H9 (cell line): ENCODE results near the gene MRPS5. TPM values are rescaled to one million over a fixed set of nuclear protein-coding genes. Genes with fewer than 3 reads are reported as not detected.

Source experiments
- DNase-seq: peaks from one replicate; pipeline ENCODE4 v3.0.0-alpha.2; 2017
- H2AFZ ChIP-seq: one replicate; pipeline ENCODE4 v1.6.1; 2013; ENCODE audit warnings: mild to moderate bottlenecking, low read length, control low read depth, moderate library complexity
- H2AK5ac ChIP-seq: 2 replicates; pipeline ENCODE4 v1.6.1; 2013; ENCODE audit warnings: low read length, control low read depth, mixed read lengths; ENCODE audit not compliant: insufficient read length
- H2BK120ac ChIP-seq: one replicate; pipeline ENCODE4 v1.6.1; 2013; ENCODE audit warnings: low read depth, mild to moderate bottlenecking, low read length, control low read depth, inconsistent platforms; ENCODE audit not compliant: poor library complexity, severe bottlenecking
- H2BK12ac ChIP-seq: 2 replicates; pipeline ENCODE4 v1.6.1; 2013; ENCODE audit warnings: low read length, control low read depth, mixed read lengths, low read depth; ENCODE audit not compliant: insufficient read length
- H2BK15ac ChIP-seq: 2 replicates; pipeline ENCODE4 v1.6.1; 2013; ENCODE audit warnings: low read depth, low read length, control low read depth
- H2BK20ac ChIP-seq: one replicate; pipeline ENCODE4 v1.6.1; 2013; ENCODE audit warnings: low read depth, mild to moderate bottlenecking, low read length, control low read depth, inconsistent platforms; ENCODE audit not compliant: poor library complexity, severe bottlenecking
- H2BK5ac ChIP-seq: 2 replicates; pipeline ENCODE4 v1.6.1; 2013; ENCODE audit warnings: low read length, control low read depth, mixed read lengths; ENCODE audit not compliant: insufficient read length
- H3K14ac ChIP-seq: 2 replicates; pipeline ENCODE4 v1.6.1; 2013; ENCODE audit warnings: low read length, control low read depth; ENCODE audit not compliant: insufficient read depth
- H3K18ac ChIP-seq: 2 replicates; pipeline ENCODE4 v1.6.1; 2013; ENCODE audit warnings: low read depth, mild to moderate bottlenecking, mixed read lengths, low read length, control low read depth; ENCODE audit not compliant: insufficient read length
- H3K23ac ChIP-seq: 2 replicates; pipeline ENCODE4 v1.6.1; 2013; ENCODE audit warnings: low read length, control low read depth, mixed read lengths, low read depth; ENCODE audit not compliant: insufficient read length
- H3K23me2 ChIP-seq: 2 replicates; pipeline ENCODE4 v1.6.1; 2013; ENCODE audit warnings: low read depth, mild to moderate bottlenecking, mixed read lengths, low read length, control low read depth; ENCODE audit not compliant: insufficient read length, poor library complexity, severe bottlenecking
- H3K27ac ChIP-seq: 2 replicates; pipeline ENCODE4 v1.5.1; 2013; ENCODE audit warnings: low read length, control low read depth, mixed read lengths, low read depth; ENCODE audit not compliant: insufficient read length
- H3K27me3 ChIP-seq: 2 replicates; pipeline ENCODE4 v1.6.1; 2013; ENCODE audit warnings: low read length, control low read depth, inconsistent platforms; ENCODE audit not compliant: insufficient read depth
- H3K4ac ChIP-seq: 2 replicates; pipeline ENCODE4 v1.6.1; 2013; ENCODE audit warnings: low read depth, mild to moderate bottlenecking, control low read depth, inconsistent platforms, low read length, moderate library complexity
- H3K4me1 ChIP-seq: 2 replicates; pipeline ENCODE4 v1.6.1; 2013; ENCODE audit warnings: low read length, control low read depth, inconsistent platforms; ENCODE audit not compliant: insufficient read depth
- H3K4me2 ChIP-seq: 2 replicates; pipeline ENCODE4 v1.6.1; 2013; ENCODE audit warnings: low read length, control low read depth, mixed read lengths; ENCODE audit not compliant: insufficient read length, insufficient read depth
- H3K56ac ChIP-seq: 2 replicates; pipeline ENCODE4 v1.6.1; 2013; ENCODE audit warnings: low read depth, mild to moderate bottlenecking, mixed read lengths, low read length, control low read depth; ENCODE audit not compliant: insufficient read length
- H3K79me1 ChIP-seq: 2 replicates; pipeline ENCODE4 v1.6.1; 2013; ENCODE audit warnings: low read depth, mild to moderate bottlenecking, moderate library complexity, low read length, control low read depth, inconsistent platforms; ENCODE audit not compliant: insufficient read depth, poor library complexity, severe bottlenecking
- H3K79me2 ChIP-seq: 2 replicates; pipeline ENCODE4 v1.6.1; 2013; ENCODE audit warnings: low read length, control low read depth, inconsistent platforms; ENCODE audit not compliant: insufficient read depth
- H3K9ac ChIP-seq: 2 replicates; pipeline ENCODE4 v1.6.1; 2013; ENCODE audit warnings: low read length, control low read depth, mixed read lengths; ENCODE audit not compliant: insufficient read length; ENCODE audit errors: extremely low read depth
- H3K9me3 ChIP-seq: one replicate; pipeline ENCODE4 v1.6.1; 2013; ENCODE audit warnings: low read depth, low read length, inconsistent platforms; ENCODE audit not compliant: control insufficient read depth
- H3T11ph ChIP-seq: one replicate; pipeline ENCODE4 v1.6.1; 2013; ENCODE audit warnings: mild to moderate bottlenecking, low read length, control low read depth, inconsistent platforms
- H4K20me1 ChIP-seq: one replicate; pipeline ENCODE4 v1.6.1; 2013; ENCODE audit not compliant: control insufficient read depth, insufficient read length, insufficient read depth
- H4K5ac ChIP-seq: 2 replicates; pipeline ENCODE4 v1.6.1; 2013; ENCODE audit warnings: low read depth, mild to moderate bottlenecking, mixed read lengths, low read length, control low read depth; ENCODE audit not compliant: insufficient read length
- H4K8ac ChIP-seq: replicated peaks from 2 replicates; pipeline ENCODE4 v1.6.1; 2013; ENCODE audit warnings: low read length, control low read depth, mixed read lengths, low read depth; ENCODE audit not compliant: insufficient read length
- H4K91ac ChIP-seq: 2 replicates; pipeline ENCODE4 v1.6.1; 2013; ENCODE audit warnings: low read depth, mild to moderate bottlenecking, moderate library complexity, mixed read lengths, low read length, control low read depth; ENCODE audit not compliant: insufficient read length
- H3K27ac Mint-ChIP-seq, 3 experiments: 2 replicates in 2 of 3; 3 replicates in 1 of 3; pipeline ENCODE4 v1.8.0; 2020 to 2021; ENCODE audit warnings: mixed read lengths in 3 of 3, mild to moderate bottlenecking in 1 of 3, moderate library complexity in 1 of 3
- H3K27me3 Mint-ChIP-seq: 2 replicates; pipeline ENCODE4 v1.8.0; 2021; ENCODE audit warnings: low read depth, mild to moderate bottlenecking, moderate library complexity, mixed read lengths
- H3K36me3 Mint-ChIP-seq, 3 experiments: 2 replicates in 2 of 3; 3 replicates in 1 of 3; pipeline ENCODE4 v1.8.0; 2020 to 2021; ENCODE audit warnings: low read depth in 3 of 3, mixed read lengths in 3 of 3; ENCODE audit not compliant: insufficient read depth in 1 of 3
- H3K4me1 Mint-ChIP-seq, 2 experiments: 2 replicates each; pipeline ENCODE4 v1.8.0; 2020; ENCODE audit warnings: mixed read lengths in 2 of 2
- H3K4me3 Mint-ChIP-seq, 2 experiments: 2 replicates in 1 of 2; 3 replicates in 1 of 2; pipeline ENCODE4 v1.8.0; 2020 to 2021; ENCODE audit warnings: mild to moderate bottlenecking in 2 of 2, mixed read lengths in 2 of 2, moderate library complexity in 1 of 2
- H3K9me3 Mint-ChIP-seq, 2 experiments: 2 replicates in 1 of 2; 3 replicates in 1 of 2; pipeline ENCODE4 v1.8.0; 2020; ENCODE audit warnings: mild to moderate bottlenecking in 2 of 2, mixed read lengths in 2 of 2, moderate library complexity in 1 of 2
- CTCF ChIP-seq: fragments of 200-600 bp; sonication (generic); conservative IDR thresholded peaks from 3 replicates; pipeline ENCODE4 v1.8.0; 2021; ENCODE audit warnings: antibody characterized with exemption, mild to moderate bottlenecking
- WGBS: extraction: QIAGEN DNeasy Blood & Tissue Kit; methylation state at CpG from one replicate; pipeline ENCODE4 v1.1.7; 2013; ENCODE audit warnings: missing lambda C conversion rate, low lambda C conversion rate, mixed read lengths; ENCODE audit not compliant: insufficient read length; ENCODE audit errors: extremely low coverage; 5-methylcytosine and 5-hydroxymethylcytosine counted together
- long read RNA-seq: library from polyadenylated mRNA; unstranded; transcript quantifications from one replicate; pipeline ENCODE4 v2.0.0, GENCODE V29; 2020
- total RNA-seq: library from RNA; stranded (reverse); gene quantifications from 2 replicates; pipeline ENCODE4 v1.2.1, GENCODE V29; 2021

The MRPS5 gene
- 50.9 and 51.4 TPM in 2 replicates for total RNA-seq
- long read RNA-seq, transcript MRPS5-201 (12 exons, 1,652 nt): major isoform, 94 of 126 reads
- long read RNA-seq, transcript MRPS5-202 (11 exons, 1,359 nt): minor isoform, 8 of 126 reads
- long read RNA-seq, partial matches to known transcripts: 11 of 126 reads
- long read RNA-seq, other reads (novel, unspliced or antisense): 12 of 126 reads

GRCh38 chr2:95121407-95122196 lies at the start of gene MRPS5:
Gene MRPS5 (minus strand): TSS chr2:95121808. CDS start chr2:95121791, 17 bp downstream.
- TF ChIP-seq CTCF: peak; percentile 24; the same call in 2 of the 3 replicates
- H3T11ph ChIP-seq: no peak within 1 kb of the TSS
- H3K23ac ChIP-seq: no peak within 1 kb of the TSS
- H2AFZ ChIP-seq: peak within 1 kb of the TSS; percentile 23
- H3K9ac ChIP-seq: peak within 1 kb of the TSS; percentile 92
- H2BK120ac ChIP-seq: no peak within 1 kb of the TSS
- no peak within 1 kb of the TSS for H3K4ac ChIP-seq
- peak within 1 kb of the TSS; percentile 77 for H4K8ac ChIP-seq
- no peaks in the 10 kb centered on the region for H3K9me3 ChIP-seq
- no peak within 1 kb of the TSS for H2AK5ac ChIP-seq
- H4K91ac ChIP-seq: no peak within 1 kb of the TSS
- peak within 1 kb of the TSS; percentile 87 for H2BK5ac ChIP-seq
- no peak within 1 kb of the TSS for H3K27ac ChIP-seq
- no peak within 1 kb of the TSS for H2BK20ac ChIP-seq
- no peaks in the 10 kb centered on the region for H4K20me1 ChIP-seq
- peak within 1 kb of the TSS; percentile 99 for H2BK12ac ChIP-seq
- Mint-ChIP-seq H3K27me3 (peaks cover 10% of the 10 kb centered on the region), H3K9me3 (peaks cover 2 to 5% of the 10 kb centered on the region in 2 experiments; a peak in 3 of 5 replicates), H3K4me1 (peaks cover 27% of the 10 kb centered on the region in 2 experiments), H3K36me3 (peaks cover 6 to 18% (median 17%) of the 10 kb centered on the region in 3 experiments), H3K4me3 (peak within 1 kb of the TSS; percentile 97 to 98), H3K27ac (peak within 1 kb of the TSS in 2 of 3 experiments; percentile 95 to 96; a peak in 5 of 7 replicates)
- peaks cover 13% of the 10 kb centered on the region; the same call in 1 of the 2 replicates for H3K79me2 ChIP-seq
- no peak within 1 kb of the TSS for H3K56ac ChIP-seq
- H3K14ac ChIP-seq: peak within 1 kb of the TSS; percentile 99
- H3K79me1 ChIP-seq: peaks cover 3% of the 10 kb centered on the region
- no peaks in the 10 kb centered on the region for H3K23me2 ChIP-seq
- H3K4me1 ChIP-seq: no peaks in the 10 kb centered on the region; the same call in 1 of the 2 replicates
- H3K18ac ChIP-seq: peak within 1 kb of the TSS; percentile 99
- H4K5ac ChIP-seq: peak within 1 kb of the TSS; percentile 82
- peak; percentile 80 for DNase-seq
- peak within 1 kb of the TSS; percentile 47 for H3K4me2 ChIP-seq
- H2BK15ac ChIP-seq: peak within 1 kb of the TSS; percentile 100; the same call in 1 of the 2 replicates
- no peaks in the 10 kb centered on the region; the same call in 1 of the 2 replicates for H3K27me3 ChIP-seq
- WGBS: no CpG with 5 or more reads among the region's 86 CpGs
